ENCODE data around the gene SIX5.
A peak's percentile ranks its signal among the peaks of the same experiment; 100 is the strongest.

Gene SIX5

DNA sequence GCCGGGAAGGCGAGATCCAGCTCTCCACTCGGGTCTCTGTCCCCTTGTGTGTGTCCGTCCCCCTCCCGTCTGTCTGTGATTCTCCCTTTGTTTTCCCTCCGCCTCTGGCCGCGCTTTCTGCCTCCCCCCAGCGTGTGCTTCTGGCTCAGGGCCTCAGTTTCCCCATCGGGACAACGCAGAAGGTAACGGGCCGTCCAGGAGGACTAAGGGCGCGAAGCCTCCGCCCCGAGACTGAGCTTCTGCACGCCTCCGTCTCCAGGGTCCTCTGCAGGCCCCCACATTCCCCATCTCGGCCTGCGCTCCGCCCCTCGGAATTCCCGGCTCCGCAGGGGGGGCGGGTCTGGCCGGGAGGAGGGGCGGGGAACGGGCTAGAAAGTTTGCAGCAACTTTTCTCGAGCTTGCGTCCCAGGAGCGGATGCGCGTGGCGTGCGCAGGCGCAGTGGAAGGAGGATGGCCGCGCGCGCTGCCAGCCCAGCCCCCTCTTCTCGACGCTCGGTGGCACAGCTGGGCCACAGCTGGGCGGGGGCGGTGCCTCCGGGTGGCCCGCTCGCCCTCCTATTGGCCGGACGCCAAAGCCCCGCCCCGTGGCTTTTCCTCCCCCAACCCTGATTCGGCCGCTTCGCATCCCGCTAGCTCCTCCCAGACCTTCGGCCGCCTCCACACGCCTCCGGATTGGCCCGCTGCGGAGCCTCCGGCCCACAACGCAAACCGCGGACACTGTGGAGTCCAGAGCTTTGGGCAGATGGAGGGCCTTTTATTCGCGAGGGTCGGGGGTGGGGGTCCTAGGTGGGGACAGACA is at the start of gene SIX5:
TSS of gene SIX5 (minus strand) at position 269 of the 799 bp plus-strand sequence. CDS start 408 bp downstream, outside the sequence.
- H3K9me3 ChIP-seq (ENCODE audit: control insufficient read depth, insufficient read depth, low read length) = no peaks in the 10 kb centered on the region
- peak within 1 kb of the TSS; percentile 87 for H3K9ac ChIP-seq (ENCODE audit: low read depth, low read length)
- peaks cover 3% of the 10 kb centered on the region for H3K36me3 ChIP-seq (ENCODE audit: control insufficient read depth, insufficient read depth, low read length)
- H3K4me3 ChIP-seq (ENCODE audit: low read depth, low read length) = peak within 1 kb of the TSS; percentile 87
- peaks cover 6% of the 10 kb centered on the region for H3K4me1 ChIP-seq (ENCODE audit: control insufficient read depth, insufficient read depth, low read length)
- no peaks in the 10 kb centered on the region for H3K27me3 ChIP-seq (ENCODE audit: control insufficient read depth, insufficient read depth, low read length)

DNA sequence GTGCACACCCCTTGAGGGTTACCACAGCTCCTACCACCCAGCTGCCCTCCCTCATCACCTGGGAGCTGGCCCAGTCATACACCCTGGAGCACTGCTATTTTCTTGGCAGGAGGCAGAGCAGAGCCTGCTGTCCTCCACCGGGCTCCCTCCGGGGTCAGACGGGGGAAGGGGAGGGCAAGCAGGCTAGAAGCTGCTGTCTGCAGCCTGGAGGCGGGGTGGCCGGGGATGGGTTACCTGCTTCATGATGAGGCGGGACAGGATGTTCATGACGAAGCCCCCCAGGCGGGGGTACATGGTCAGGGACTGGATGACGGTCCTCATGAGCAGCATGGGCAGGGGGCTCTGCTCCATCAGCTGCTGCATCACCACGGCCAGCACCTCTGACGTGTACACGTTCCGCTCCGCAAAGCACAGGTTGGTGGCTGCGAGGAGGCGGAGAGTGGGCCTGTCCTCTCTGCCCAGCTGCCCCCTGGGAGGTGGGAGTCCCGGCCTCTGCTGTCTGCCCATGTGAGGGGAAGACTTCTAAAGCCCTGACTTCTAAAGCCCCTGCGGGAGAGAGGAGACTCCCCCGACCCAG is 48.8 kb upstream of the SIX5 start:
- Histone ChIP-seq H3K4me3 (ENCODE audit: low read depth, low read length) (peak overlapping the region; percentile 30), H3K4me1 (ENCODE audit: control insufficient read depth, insufficient read depth, low read length) (peaks cover 6% of the 10 kb centered on the region), H3K27me3 (ENCODE audit: control insufficient read depth, insufficient read depth, low read length) (no peaks in the 10 kb centered on the region), H3K9ac (ENCODE audit: low read depth, low read length) (peak overlapping the region; percentile 37), H3K9me3 (ENCODE audit: control insufficient read depth, insufficient read depth, low read length) (no peaks in the 10 kb centered on the region), H3K36me3 (ENCODE audit: control insufficient read depth, insufficient read depth, low read length) (peaks cover 28% of the 10 kb centered on the region)

DNA sequence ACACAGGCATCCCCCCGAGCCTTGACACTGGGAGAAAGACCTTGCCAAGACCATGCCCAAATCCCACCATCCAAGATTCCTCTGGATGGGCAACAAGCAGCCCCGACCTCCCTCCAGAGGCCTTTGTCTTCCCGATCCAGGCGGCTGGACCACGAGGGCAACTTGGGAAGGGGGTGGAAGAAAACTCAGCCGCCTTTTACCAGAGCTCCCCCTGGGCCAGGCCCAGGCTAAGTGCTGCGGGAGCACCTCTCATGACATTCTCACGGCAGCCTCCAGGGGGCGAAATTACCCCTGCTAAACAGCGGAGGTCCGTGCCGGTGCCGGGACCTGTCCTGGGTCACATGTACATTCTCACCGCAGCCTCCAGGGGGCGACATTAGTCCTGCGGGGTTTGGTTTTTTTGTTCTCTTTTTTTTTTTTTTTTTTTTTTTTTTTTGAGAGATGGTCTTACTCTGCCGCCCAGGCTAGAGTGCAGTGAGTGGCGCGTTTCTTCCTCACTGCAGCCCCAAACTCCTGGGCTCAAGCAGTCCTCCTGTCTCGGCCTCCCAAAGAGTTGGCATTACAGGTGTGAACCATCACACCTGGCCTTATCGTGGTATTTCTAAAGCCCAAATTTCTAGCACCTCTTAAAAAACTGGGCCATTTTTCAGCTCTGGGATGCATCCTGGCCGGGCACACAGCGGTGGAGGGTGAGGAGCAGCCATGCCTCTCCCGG is 48.1 kb upstream of the SIX5 start:
- H3K36me3 ChIP-seq (ENCODE audit: control insufficient read depth, insufficient read depth, low read length) = peaks cover 22% of the 10 kb centered on the region
- peak overlapping the region; percentile 61 for H3K9ac ChIP-seq (ENCODE audit: low read depth, low read length)
- H3K9me3 ChIP-seq (ENCODE audit: control insufficient read depth, insufficient read depth, low read length) = no peaks in the 10 kb centered on the region
- H3K4me1 ChIP-seq (ENCODE audit: control insufficient read depth, insufficient read depth, low read length) = peaks cover 6% of the 10 kb centered on the region
- no peaks in the 10 kb centered on the region for H3K27me3 ChIP-seq (ENCODE audit: control insufficient read depth, insufficient read depth, low read length)
- peak overlapping the region; percentile 73 for H3K4me3 ChIP-seq (ENCODE audit: low read depth, low read length)

DNA sequence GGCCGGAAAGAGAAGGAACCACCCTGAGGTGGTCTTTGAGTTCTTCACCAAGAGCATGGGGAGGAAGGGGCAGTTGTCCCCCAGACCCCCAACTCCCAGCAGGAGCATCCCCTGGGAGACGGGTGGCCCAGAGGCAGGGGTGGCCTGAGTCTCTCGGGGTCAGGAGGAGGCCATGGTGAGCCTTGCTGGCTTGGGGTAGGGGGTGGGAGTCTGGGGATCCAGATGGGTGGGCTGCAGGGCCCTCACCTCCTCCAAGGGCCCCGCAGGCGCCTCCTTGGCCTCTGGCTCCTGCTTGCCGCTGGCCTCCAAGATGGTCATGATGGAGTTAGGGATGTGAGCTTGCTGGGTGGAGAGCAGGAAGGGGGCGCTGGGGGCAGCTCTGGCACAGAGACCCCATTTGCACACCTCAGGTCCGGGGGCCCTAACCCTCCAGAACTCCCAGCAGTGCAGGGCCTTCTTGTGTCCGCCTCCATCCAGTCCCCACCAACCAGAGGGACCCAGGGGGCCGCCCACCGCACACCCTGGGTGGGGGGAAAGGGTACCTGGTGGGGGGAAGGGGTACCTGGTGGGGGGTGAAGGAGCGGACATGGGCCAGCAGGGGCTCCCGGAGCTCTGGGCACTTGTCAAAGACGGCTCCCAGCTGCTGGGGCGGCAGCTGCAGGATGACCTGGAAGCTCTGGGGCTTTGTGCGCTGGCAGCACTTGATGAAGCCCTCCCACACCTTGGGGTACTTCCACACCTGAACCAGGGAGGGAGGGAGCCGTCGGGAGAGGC is 47.4 kb upstream of the SIX5 start:
- Histone ChIP-seq H3K27me3 (ENCODE audit: control insufficient read depth, insufficient read depth, low read length) (no peaks in the 10 kb centered on the region), H3K9ac (ENCODE audit: low read depth, low read length) (peak overlapping the region; percentile 83), H3K4me3 (ENCODE audit: low read depth, low read length) (peak overlapping the region; percentile 73), H3K4me1 (ENCODE audit: control insufficient read depth, insufficient read depth, low read length) (peaks cover 6% of the 10 kb centered on the region), H3K9me3 (ENCODE audit: control insufficient read depth, insufficient read depth, low read length) (no peaks in the 10 kb centered on the region), H3K36me3 (ENCODE audit: control insufficient read depth, insufficient read depth, low read length) (peaks cover 19% of the 10 kb centered on the region)

DNA sequence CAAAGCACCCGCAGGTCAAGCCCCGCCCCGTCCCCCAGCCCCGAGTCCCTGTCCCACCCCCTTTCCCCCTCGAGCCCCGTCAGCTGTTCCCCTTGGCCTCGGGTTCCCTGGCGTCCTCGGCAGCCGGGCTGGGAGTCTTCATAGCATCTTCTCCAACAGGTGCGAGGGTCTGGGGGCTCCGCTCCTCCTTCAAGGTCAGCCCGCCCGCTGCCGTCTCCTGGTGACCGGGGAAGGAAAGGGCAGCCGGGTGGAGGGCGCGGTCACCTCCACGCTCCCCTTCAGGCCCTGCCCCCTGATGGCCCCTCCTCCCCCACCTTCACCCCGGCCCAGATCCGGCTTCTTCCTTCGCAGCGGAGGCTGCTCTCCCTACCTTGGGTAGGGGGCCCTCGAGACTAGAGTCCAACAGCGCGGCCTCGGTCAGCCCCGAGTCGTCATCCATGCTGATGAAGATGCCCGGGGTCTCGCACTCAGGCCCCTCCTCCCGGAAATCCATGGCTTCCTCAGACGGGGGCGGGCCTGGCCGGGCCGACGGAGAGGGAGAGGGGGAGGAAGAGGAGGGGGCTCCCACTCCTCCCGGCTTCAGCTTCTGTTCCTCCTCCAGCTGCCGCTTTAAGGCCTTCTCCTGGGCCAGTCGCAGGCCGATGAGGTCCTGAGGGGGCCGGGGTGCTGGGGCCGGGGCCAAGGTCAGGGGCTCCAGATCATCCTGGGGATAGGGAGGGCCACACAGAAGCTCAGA is 46.6 kb upstream of the SIX5 start:
- Histone ChIP-seq H3K4me3 (ENCODE audit: low read depth, low read length) (peak overlapping the region; percentile 73), H3K27me3 (ENCODE audit: control insufficient read depth, insufficient read depth, low read length) (no peaks in the 10 kb centered on the region), H3K4me1 (ENCODE audit: control insufficient read depth, insufficient read depth, low read length) (peaks cover 6% of the 10 kb centered on the region), H3K9ac (ENCODE audit: low read depth, low read length) (peak overlapping the region; percentile 83), H3K9me3 (ENCODE audit: control insufficient read depth, insufficient read depth, low read length) (no peaks in the 10 kb centered on the region), H3K36me3 (ENCODE audit: control insufficient read depth, insufficient read depth, low read length) (peaks cover 12% of the 10 kb centered on the region)

DNA sequence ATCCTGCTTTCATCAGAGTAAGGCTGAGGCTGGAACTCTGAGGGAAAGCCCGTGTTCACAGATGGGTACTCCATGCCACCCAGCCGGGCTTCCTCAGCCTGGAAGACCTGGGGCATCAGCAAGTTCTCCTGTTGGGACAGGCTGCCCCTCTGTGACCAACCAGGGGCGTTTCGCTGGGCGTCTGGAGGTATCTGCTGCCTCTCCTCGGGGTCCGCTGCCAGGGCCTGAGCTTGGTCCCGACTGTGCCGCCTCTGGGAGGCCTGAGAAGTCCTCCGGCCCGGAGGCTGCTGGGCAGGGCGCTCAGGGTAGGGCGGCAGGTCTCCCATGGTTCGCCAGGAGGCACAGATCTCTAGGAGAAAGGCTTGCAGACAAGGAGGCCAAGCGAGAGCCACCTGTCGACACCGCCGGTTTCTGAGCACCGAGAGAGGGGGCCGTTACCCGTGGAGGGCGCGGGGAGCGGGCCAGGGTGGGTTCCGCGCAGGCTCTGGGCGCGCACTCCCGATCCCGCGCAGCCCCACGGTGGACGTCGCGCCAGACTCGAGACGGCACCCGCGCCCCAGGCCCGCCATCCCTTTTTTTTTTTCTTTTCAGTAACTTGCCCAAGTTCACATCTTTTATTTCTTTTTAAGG is 45.9 kb upstream of the SIX5 start, which contains the start of gene RSPH6A:
TSS of gene RSPH6A (minus strand) at position 458 of the 630 bp plus-strand sequence. CDS start at position 326, 132 bp downstream.
- peak within 1 kb of the TSS; percentile 73 for H3K4me3 ChIP-seq (ENCODE audit: low read depth, low read length)
- no peaks in the 10 kb centered on the region for H3K9me3 ChIP-seq (ENCODE audit: control insufficient read depth, insufficient read depth, low read length)
- peaks cover 6% of the 10 kb centered on the region for H3K36me3 ChIP-seq (ENCODE audit: control insufficient read depth, insufficient read depth, low read length)
- H3K4me1 ChIP-seq (ENCODE audit: control insufficient read depth, insufficient read depth, low read length) = peaks cover 6% of the 10 kb centered on the region
- H3K27me3 ChIP-seq (ENCODE audit: control insufficient read depth, insufficient read depth, low read length) = no peaks in the 10 kb centered on the region
- H3K9ac ChIP-seq (ENCODE audit: low read depth, low read length) = peak within 1 kb of the TSS; percentile 83

DNA sequence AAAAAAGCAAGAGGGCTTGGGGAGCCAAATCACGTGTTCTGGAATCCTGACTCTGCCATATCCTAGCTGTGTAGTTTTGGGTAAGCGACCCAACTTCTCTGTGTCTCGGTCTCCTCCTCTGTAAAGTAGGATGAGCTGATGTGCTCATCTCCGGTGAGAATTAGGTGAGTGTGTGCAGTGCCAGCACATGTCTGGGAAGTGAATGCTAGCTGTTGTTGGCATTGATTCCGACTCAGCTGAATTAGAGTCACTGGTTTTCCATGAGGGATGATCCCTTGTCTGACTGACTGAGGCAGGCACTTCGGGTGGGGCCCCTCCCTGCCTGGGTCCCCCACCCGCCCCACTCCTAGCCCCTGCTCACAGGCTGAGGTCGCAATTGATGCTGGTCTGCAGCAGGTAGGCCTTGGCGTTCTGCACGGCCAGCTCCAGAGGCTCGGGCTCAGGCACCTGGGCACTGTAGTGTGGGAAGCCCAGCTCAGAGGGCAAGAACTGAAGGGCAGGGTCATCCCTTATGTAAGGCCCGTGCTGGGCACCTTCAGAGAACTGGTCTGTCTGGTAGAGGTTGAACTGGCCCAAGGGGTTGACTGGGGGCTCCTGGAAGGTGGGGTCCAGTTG is 45.2 kb upstream of the SIX5 start:
- H3K27me3 ChIP-seq (ENCODE audit: control insufficient read depth, insufficient read depth, low read length) = no peaks in the 10 kb centered on the region
- no peak overlapping the region for H3K4me3 ChIP-seq (ENCODE audit: low read depth, low read length)
- no peaks in the 10 kb centered on the region for H3K36me3 ChIP-seq (ENCODE audit: control insufficient read depth, insufficient read depth, low read length)
- peaks cover 5% of the 10 kb centered on the region for H3K4me1 ChIP-seq (ENCODE audit: control insufficient read depth, insufficient read depth, low read length)
- H3K9ac ChIP-seq (ENCODE audit: low read depth, low read length) = no peak overlapping the region
- no peaks in the 10 kb centered on the region for H3K9me3 ChIP-seq (ENCODE audit: control insufficient read depth, insufficient read depth, low read length)

GRCh38 chr19:45812297-45812696 is 43.2 kb upstream of the SIX5 start:
- peaks cover under 1% of the 10 kb centered on the region for H3K4me1 ChIP-seq (ENCODE audit: control insufficient read depth, insufficient read depth, low read length)
- H3K9ac ChIP-seq (ENCODE audit: low read depth, low read length) = no peak overlapping the region
- no peaks in the 10 kb centered on the region for H3K9me3 ChIP-seq (ENCODE audit: control insufficient read depth, insufficient read depth, low read length)
- H3K36me3 ChIP-seq (ENCODE audit: control insufficient read depth, insufficient read depth, low read length) = no peaks in the 10 kb centered on the region
- H3K4me3 ChIP-seq (ENCODE audit: low read depth, low read length) = no peak overlapping the region
- no peaks in the 10 kb centered on the region for H3K27me3 ChIP-seq (ENCODE audit: control insufficient read depth, insufficient read depth, low read length)

DNA sequence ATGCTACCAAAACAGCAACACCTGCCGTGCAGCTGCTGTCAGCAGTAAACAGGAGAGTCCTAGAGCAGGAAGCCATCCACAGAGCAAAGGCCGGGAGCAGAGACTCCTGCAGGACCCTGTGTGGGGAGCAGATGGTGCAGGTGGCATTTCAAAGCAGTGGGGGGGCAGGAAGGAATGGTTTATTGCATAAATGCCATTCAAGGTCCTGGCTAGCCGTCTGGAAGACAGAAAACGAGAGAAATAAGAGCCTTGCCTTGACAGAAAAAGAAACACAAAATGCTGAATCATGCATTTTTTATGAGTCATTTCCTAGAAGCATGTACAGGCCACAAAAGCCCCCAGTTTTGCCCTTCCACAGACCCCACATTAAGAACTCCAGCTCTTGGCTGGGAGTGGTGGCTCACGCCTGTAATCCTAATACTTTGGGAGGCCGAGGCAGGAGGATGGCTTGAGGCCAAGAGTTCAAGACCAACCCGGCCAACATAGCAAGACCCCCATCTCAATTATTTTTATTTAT is 40.6 kb upstream of the SIX5 start:
- H3K4me1 ChIP-seq (ENCODE audit: control insufficient read depth, insufficient read depth, low read length) = no peaks in the 10 kb centered on the region
- no peaks in the 10 kb centered on the region for H3K36me3 ChIP-seq (ENCODE audit: control insufficient read depth, insufficient read depth, low read length)
- no peaks in the 10 kb centered on the region for H3K27me3 ChIP-seq (ENCODE audit: control insufficient read depth, insufficient read depth, low read length)
- no peak overlapping the region for H3K4me3 ChIP-seq (ENCODE audit: low read depth, low read length)
- no peak overlapping the region for H3K9ac ChIP-seq (ENCODE audit: low read depth, low read length)
- H3K9me3 ChIP-seq (ENCODE audit: control insufficient read depth, insufficient read depth, low read length) = no peaks in the 10 kb centered on the region

DNA sequence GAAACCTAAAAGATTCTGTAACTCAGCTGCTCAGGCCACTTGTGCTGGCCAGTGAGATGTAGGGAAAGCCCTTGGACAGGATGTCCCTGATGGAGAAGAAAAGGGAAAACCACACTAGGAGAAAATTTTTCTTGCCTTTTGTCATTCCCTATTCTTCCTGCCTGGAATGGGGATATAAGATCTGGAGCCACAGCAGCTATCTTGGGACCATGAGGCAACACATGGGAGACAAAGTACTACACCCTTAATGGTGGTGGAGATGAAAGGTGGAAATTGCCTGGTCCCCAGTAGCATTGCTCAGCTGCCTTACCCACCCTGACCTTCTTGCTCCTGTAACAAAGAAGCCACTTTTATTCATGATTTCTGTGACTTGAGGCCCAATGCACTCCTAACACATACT is 36.7 kb upstream of the SIX5 start:
- H3K27me3 ChIP-seq (ENCODE audit: control insufficient read depth, insufficient read depth, low read length) = no peaks in the 10 kb centered on the region
- H3K4me3 ChIP-seq (ENCODE audit: low read depth, low read length) = no peak overlapping the region
- no peaks in the 10 kb centered on the region for H3K9me3 ChIP-seq (ENCODE audit: control insufficient read depth, insufficient read depth, low read length)
- no peaks in the 10 kb centered on the region for H3K36me3 ChIP-seq (ENCODE audit: control insufficient read depth, insufficient read depth, low read length)
- no peak overlapping the region for H3K9ac ChIP-seq (ENCODE audit: low read depth, low read length)
- H3K4me1 ChIP-seq (ENCODE audit: control insufficient read depth, insufficient read depth, low read length) = no peaks in the 10 kb centered on the region

Data from iPS-15b (cell line).